ENCODE measurements around the gene DNAH11. TPM values are rescaled to one million over a fixed set of nuclear protein-coding genes. Genes with fewer than 3 reads are reported as not detected.

DNAH11 gene
- total RNA-seq, 1 donor from 2014 or later, result 0.22 TPM

- H3K4me3 Mint-ChIP-seq (ENCODE audit: unreplicated experiment), result no peak overlapping the region
- H3K27ac Mint-ChIP-seq (ENCODE audit: unreplicated experiment), result no peak overlapping the region
- no peak for DNase-seq
Observed at GRCh38 chr7:21550821-21551531, 8.1 kb downstream of the DNAH11 start.

GRCh38 chr7:21562385-21562784 is 19.5 kb downstream of the DNAH11 start:
- no peaks in the 10 kb centered on the region for H3K4me1 Mint-ChIP-seq (ENCODE audit: low read depth, unreplicated experiment)
- no peak for TF ChIP-seq CTCF (IDR thresholded peaks at IDR 0.05; ENCODE audit: partially characterized antibody, unreplicated experiment)
- no peak overlapping the region for H3K27ac Mint-ChIP-seq (ENCODE audit: unreplicated experiment)
- H3K36me3 Mint-ChIP-seq (ENCODE audit: unreplicated experiment), result no peaks in the 10 kb centered on the region
- no peaks in the 10 kb centered on the region for H3K9me3 Mint-ChIP-seq (ENCODE audit: unreplicated experiment)
- no peak overlapping the region for H3K4me3 Mint-ChIP-seq (ENCODE audit: unreplicated experiment)
- no peaks in the 10 kb centered on the region for H3K27me3 Mint-ChIP-seq (ENCODE audit: unreplicated experiment)
- no peak for DNase-seq

More at GRCh38 chr7:21550821-21551531, 8.1 kb downstream of the DNAH11 start:
- Mint-ChIP-seq H3K36me3 (ENCODE audit: unreplicated experiment) (peaks cover 5% of the 10 kb centered on the region), H3K4me1 (ENCODE audit: low read depth, unreplicated experiment) (peaks cover 5% of the 10 kb centered on the region), H3K9me3 (ENCODE audit: unreplicated experiment) (no peaks in the 10 kb centered on the region), H3K27me3 (ENCODE audit: unreplicated experiment) (no peaks in the 10 kb centered on the region)
- no peak for TF ChIP-seq CTCF (IDR thresholded peaks at IDR 0.05; ENCODE audit: partially characterized antibody, unreplicated experiment)

GRCh38 chr7:21565614-21566013 is 22.8 kb downstream of the DNAH11 start:
- Mint-ChIP-seq H3K4me3 (ENCODE audit: unreplicated experiment) (no peak overlapping the region), H3K4me1 (ENCODE audit: low read depth, unreplicated experiment) (no peaks in the 10 kb centered on the region), H3K27ac (ENCODE audit: unreplicated experiment) (no peak overlapping the region), H3K36me3 (ENCODE audit: unreplicated experiment) (no peaks in the 10 kb centered on the region), H3K9me3 (ENCODE audit: unreplicated experiment) (no peaks in the 10 kb centered on the region), H3K27me3 (ENCODE audit: unreplicated experiment) (no peaks in the 10 kb centered on the region)
- no peak for TF ChIP-seq CTCF (IDR thresholded peaks at IDR 0.05; ENCODE audit: partially characterized antibody, unreplicated experiment)
- no peak for DNase-seq

GRCh38 chr7:21566094-21566493 is 23.3 kb downstream of the DNAH11 start:
- no peaks in the 10 kb centered on the region for H3K9me3 Mint-ChIP-seq (ENCODE audit: unreplicated experiment)
- H3K27ac Mint-ChIP-seq (ENCODE audit: unreplicated experiment), result no peak overlapping the region
- H3K36me3 Mint-ChIP-seq (ENCODE audit: unreplicated experiment), result no peaks in the 10 kb centered on the region
- no peaks in the 10 kb centered on the region for H3K27me3 Mint-ChIP-seq (ENCODE audit: unreplicated experiment)
- H3K4me3 Mint-ChIP-seq (ENCODE audit: unreplicated experiment), result no peak overlapping the region
- TF ChIP-seq CTCF (IDR thresholded peaks at IDR 0.05; ENCODE audit: partially characterized antibody, unreplicated experiment), result no peak
- DNase-seq, result no peak
- H3K4me1 Mint-ChIP-seq (ENCODE audit: low read depth, unreplicated experiment), result no peaks in the 10 kb centered on the region

- Mint-ChIP-seq H3K36me3 (ENCODE audit: unreplicated experiment) (no peaks in the 10 kb centered on the region), H3K27me3 (ENCODE audit: unreplicated experiment) (no peaks in the 10 kb centered on the region), H3K4me1 (ENCODE audit: low read depth, unreplicated experiment) (no peaks in the 10 kb centered on the region), H3K9me3 (ENCODE audit: unreplicated experiment) (no peaks in the 10 kb centered on the region), H3K27ac (ENCODE audit: unreplicated experiment) (no peak overlapping the region), H3K4me3 (ENCODE audit: unreplicated experiment) (no peak overlapping the region)
- DNase-seq, result no peak
- TF ChIP-seq CTCF (IDR thresholded peaks at IDR 0.05; ENCODE audit: partially characterized antibody, unreplicated experiment), result no peak
Observed at GRCh38 chr7:21568762-21569161, 25.9 kb downstream of the DNAH11 start.

All from glutamatergic neuron (in vitro differentiated cells).